Left ventricle myocardium inferior (tissue), 1 donor: Measurements from ENCODE around the gene MBTPS1. TPM values are rescaled to one million over a fixed set of nuclear protein-coding genes. Genes with fewer than 3 reads are reported as not detected.
A peak's percentile ranks its signal among the peaks of the same experiment; 100 is the strongest.

Experiments
- DNase-seq: peaks from one replicate; pipeline ENCODE4 v3.0.0-alpha.2; 2020
- H3K27ac ChIP-seq: fragments of 200-600 bp; replicated peaks from 2 replicates; pipeline ENCODE4 v1.8.0; 2021
- H3K27me3 ChIP-seq: fragments of 200-600 bp; 2 replicates; pipeline ENCODE4 v1.8.0; 2021; ENCODE audit warnings: low read depth
- H3K36me3 ChIP-seq: fragments of 200-600 bp; 2 replicates; pipeline ENCODE4 v1.8.0; 2021
- H3K4me1 ChIP-seq: fragments of 200-600 bp; 2 replicates; pipeline ENCODE4 v1.8.0; 2021
- H3K4me3 ChIP-seq: fragments of 200-600 bp; 2 replicates; pipeline ENCODE4 v1.8.0; 2021; ENCODE audit warnings: mild to moderate bottlenecking, moderate library complexity
- H3K9me3 ChIP-seq: fragments of 200-600 bp; replicated peaks from 2 replicates; pipeline ENCODE4 v1.8.0; 2021
- intact Hi-C: fragments of 100-400 bp; cut with micrococcal nuclease; formaldehyde crosslinking; loops from one replicate; pipeline ENCODE4 v1.11.0; 2022
- total RNA-seq: library from RNA; stranded (reverse); fragmentation: NEBNext Ultra II Directional; extraction: Animal tissue kit (Norgen Biotek cat#: 25700); gene quantifications from one replicate; pipeline ENCODE4 v1.2.1, GENCODE V29; 2021
- TF ChIP-seq, protein P1 (sequence below): fragments of 200-600 bp; IDR thresholded peaks from 2 replicates; pipeline ENCODE4 v1.8.0; 2021; ENCODE audit warnings: antibody characterized with exemption, mild to moderate bottlenecking, borderline replicate concordance
- donor health status: DM: no; HTN: yes; CAD: no; lungs with severe emphysema.

Gene MBTPS1
- total RNA-seq, 1 donor from 2014 or later: 72.5 TPM

DNA sequence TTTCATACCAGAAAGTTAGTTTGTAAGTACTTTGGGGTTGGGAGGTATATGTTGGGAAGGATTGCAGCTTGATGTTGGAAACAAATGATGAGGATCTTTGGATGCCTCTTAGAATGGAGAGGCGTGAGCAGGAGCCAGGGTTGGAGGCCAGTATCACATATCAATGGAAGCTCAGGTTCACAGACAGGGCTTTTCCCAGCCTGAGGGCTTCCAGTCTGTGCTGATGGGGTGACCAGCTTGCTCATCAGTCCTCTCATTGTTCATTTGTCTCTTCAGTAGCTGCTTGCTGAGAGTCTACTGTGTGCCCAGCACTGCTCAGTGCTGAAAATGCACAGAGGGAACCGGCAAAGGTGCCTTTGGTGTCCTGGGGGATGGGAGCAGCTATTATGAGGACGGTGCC is 34.2 kb upstream of the MBTPS1 start:
- TF ChIP-seq, protein P1, sequence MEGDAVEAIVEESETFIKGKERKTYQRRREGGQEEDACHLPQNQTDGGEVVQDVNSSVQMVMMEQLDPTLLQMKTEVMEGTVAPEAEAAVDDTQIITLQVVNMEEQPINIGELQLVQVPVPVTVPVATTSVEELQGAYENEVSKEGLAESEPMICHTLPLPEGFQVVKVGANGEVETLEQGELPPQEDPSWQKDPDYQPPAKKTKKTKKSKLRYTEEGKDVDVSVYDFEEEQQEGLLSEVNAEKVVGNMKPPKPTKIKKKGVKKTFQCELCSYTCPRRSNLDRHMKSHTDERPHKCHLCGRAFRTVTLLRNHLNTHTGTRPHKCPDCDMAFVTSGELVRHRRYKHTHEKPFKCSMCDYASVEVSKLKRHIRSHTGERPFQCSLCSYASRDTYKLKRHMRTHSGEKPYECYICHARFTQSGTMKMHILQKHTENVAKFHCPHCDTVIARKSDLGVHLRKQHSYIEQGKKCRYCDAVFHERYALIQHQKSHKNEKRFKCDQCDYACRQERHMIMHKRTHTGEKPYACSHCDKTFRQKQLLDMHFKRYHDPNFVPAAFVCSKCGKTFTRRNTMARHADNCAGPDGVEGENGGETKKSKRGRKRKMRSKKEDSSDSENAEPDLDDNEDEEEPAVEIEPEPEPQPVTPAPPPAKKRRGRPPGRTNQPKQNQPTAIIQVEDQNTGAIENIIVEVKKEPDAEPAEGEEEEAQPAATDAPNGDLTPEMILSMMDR: no peak
- intact Hi-C loops: no loop called here

DNA sequence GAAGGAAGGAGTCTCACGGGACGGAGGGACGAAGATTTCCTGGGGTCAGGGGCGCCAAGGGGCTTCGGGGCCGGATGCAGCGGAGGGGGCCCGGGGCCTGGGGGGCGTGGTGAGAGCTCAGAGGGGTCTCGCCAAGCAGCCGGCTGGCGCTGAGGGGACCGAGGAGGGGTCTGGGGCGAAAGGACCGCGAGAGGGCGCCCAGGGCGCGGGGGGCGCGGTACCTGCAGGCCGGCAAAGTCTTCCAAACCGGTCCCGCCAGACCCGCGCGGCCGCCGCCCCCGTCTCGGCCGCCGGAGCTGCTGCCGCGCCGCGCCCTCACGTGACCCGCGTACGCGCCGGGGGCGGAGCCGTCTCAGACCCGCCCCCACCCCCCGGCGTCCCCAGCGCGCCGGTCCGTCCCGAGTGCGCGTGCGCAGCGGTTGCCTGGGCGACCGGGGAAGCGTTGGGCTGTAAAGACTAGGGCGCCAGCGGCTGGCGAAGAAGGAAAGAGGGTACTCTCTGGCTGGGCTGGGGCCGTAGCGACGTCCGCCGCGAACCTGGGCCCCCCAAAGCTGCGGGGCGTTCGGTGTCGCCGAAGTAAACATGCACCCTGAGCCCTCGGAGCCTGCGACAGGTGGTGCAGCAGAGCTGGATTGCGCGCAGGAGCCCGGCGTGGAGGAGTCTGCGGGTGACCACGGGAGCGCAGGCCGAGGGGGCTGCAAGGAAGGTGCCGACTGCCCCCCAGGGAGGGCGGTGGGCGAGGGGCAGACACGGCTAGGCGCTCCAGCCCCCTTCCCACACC is 28.3 kb upstream of the MBTPS1 start, which contains the start of the genes DNAAF1 and HSDL1:
TSS of gene DNAAF1 (plus strand) at position 450 of the 781 bp plus-strand sequence. CDS start at position 583, 133 bp downstream.
TSS of gene HSDL1 (minus strand) at position 319 of the 781 bp plus-strand sequence. CDS start 13,856 bp downstream, outside the sequence.
- no peaks in the 10 kb centered on the region for H3K27me3 ChIP-seq
- H3K9me3 ChIP-seq: no peaks in the 10 kb centered on the region
- peak within 1 kb of the TSS; percentile 93 for H3K4me3 ChIP-seq
- peaks cover 28% of the 10 kb centered on the region for H3K4me1 ChIP-seq
- peak; percentile 91 for DNase-seq
- TF ChIP-seq, protein P1: peak; percentile 25
- H3K36me3 ChIP-seq: no peaks in the 10 kb centered on the region
- intact Hi-C loops: no loop called here
- H3K27ac ChIP-seq: peak within 1 kb of the TSS; percentile 84

More for the DNA sequence above, 34.2 kb upstream of the MBTPS1 start:
- no peak for DNase-seq
- peaks cover 9% of the 10 kb centered on the region for H3K27me3 ChIP-seq
- no peak overlapping the region for H3K4me3 ChIP-seq
- no peaks in the 10 kb centered on the region for H3K4me1 ChIP-seq
- no peaks in the 10 kb centered on the region for H3K9me3 ChIP-seq
- no peak overlapping the region for H3K27ac ChIP-seq
- H3K36me3 ChIP-seq: no peaks in the 10 kb centered on the region

DNA sequence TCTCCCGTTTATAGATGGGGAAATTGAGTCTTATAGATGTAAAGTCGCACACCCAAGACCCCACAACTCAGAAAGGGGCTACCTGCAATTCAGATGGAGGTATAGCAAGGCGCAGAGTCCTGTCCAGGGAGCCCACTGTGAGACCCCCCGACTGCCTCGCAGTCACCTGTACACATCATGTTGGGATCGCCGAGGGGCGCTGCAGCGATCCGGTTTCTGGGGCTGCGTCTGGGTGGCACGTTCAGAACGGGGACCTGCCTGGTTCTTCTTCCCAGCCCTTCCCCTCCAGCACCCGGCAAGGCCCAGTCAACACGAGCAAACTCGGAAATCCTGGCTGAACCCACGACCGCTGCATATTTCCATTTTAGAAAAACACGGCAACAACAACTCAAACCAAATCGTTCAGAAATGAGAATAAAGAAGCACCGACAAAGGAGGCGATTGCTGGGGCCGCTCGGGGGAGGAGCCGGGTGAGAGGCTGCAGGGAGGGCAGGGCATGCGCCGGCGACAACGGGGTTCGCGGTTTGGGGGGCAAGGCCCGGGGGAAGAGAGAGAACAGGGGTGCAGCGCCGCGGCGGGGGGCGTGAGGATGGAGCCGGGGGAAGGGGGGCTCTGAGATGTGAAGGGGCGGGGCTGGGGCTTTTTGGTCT is 27.6 kb upstream of the MBTPS1 start:
- Histone ChIP-seq H3K9me3 (no peaks in the 10 kb centered on the region), H3K36me3 (no peaks in the 10 kb centered on the region), H3K4me3 (peak overlapping the region; percentile 93), H3K4me1 (peaks cover 35% of the 10 kb centered on the region), H3K27me3 (no peaks in the 10 kb centered on the region), H3K27ac (peak overlapping the region; percentile 84)
- TF ChIP-seq, protein P1: no peak
- intact Hi-C loops: no loop called here
- peak; percentile 32 for DNase-seq

DNA sequence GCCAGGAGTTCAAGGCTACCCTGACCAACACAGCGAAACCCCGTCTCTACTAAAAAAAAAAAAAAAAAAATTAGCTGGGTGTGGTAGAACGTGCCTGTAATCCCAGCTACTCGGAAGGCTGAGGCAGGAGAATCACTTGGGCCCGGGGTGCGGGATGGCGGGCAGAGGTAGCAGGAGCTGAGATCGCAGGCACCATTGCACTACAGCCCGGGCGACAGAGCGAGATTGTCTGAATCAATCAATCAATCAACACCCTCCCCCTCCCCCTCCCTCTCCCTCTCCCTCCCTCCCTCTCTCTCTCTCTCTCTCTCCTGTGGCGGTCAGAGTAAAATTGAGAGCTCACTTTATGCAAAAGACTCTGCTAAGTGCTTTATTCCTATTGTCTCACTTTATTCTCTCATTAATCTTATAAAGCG is 27.1 kb upstream of the MBTPS1 start:
- TF ChIP-seq, protein P1: no peak
- H3K27me3 ChIP-seq: no peaks in the 10 kb centered on the region
- intact Hi-C loops: no loop called here
- H3K9me3 ChIP-seq: no peaks in the 10 kb centered on the region
- H3K36me3 ChIP-seq: no peaks in the 10 kb centered on the region
- no peak for DNase-seq
- peak overlapping the region; percentile 84 for H3K27ac ChIP-seq
- H3K4me1 ChIP-seq: peaks cover 41% of the 10 kb centered on the region
- peak overlapping the region; percentile 93 for H3K4me3 ChIP-seq

DNA sequence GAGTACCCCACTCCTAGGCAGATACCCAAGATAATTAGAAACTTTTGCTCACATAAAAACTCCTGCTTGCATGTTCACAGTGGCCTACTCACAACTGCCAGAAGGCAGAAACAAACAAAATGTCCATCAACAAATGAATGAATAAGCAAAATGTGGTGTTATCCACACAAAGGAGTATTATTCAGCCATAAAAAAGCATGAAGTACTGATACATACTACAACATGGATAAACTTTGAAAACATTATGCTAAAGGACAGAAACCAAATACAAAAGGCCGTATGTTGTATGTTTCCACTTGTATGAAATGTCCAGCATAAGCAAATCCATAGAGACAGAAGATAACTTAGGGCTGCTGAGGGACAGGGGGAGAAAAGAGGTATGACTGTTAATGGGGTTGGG is 26.3 kb upstream of the MBTPS1 start:
- no peak overlapping the region for H3K27ac ChIP-seq
- no peaks in the 10 kb centered on the region for H3K36me3 ChIP-seq
- H3K27me3 ChIP-seq: no peaks in the 10 kb centered on the region
- intact Hi-C loops: no loop called here
- no peaks in the 10 kb centered on the region for H3K9me3 ChIP-seq
- TF ChIP-seq, protein P1: no peak
- peaks cover 47% of the 10 kb centered on the region for H3K4me1 ChIP-seq
- DNase-seq: no peak
- H3K4me3 ChIP-seq: no peak overlapping the region
